Fibroblast of villous mesenchyme (primary cell): ENCODE data around the gene BTG4. TPM values are rescaled to one million over a fixed set of nuclear protein-coding genes. Genes with fewer than 3 reads are reported as not detected.

Source experiments
- DNase-seq: peaks from one replicate; pipeline ENCODE4 v3.0.0-alpha.2; 2010; ENCODE audit warnings: low read depth
- H3K4me3 ChIP-seq: 2 replicates; pipeline ENCODE4 v1.5.1; 2011; ENCODE audit warnings: low read depth, mild to moderate bottlenecking, low read length
- small RNA-seq: library from RNA; depleted of rRNA; stranded (forward); fragments of <200 nt; gene quantifications from one replicate; pipeline ENCODE3, GENCODE V24; 2012
- total RNA-seq: library from RNA; depleted of rRNA; stranded (reverse); fragments of >200 nt; gene quantifications from 2 replicates; pipeline ENCODE4 v1.2.3, GENCODE V29; 2012
- TF ChIP-seq, protein P1 (sequence below): IDR thresholded peaks from 2 replicates; pipeline ENCODE4 v1.5.1; 2012; ENCODE audit warnings: low read depth, mild to moderate bottlenecking, low read length; ENCODE audit not compliant: insufficient read depth

The BTG4 gene
- total RNA-seq, 1 donor = not detected

DNA sequence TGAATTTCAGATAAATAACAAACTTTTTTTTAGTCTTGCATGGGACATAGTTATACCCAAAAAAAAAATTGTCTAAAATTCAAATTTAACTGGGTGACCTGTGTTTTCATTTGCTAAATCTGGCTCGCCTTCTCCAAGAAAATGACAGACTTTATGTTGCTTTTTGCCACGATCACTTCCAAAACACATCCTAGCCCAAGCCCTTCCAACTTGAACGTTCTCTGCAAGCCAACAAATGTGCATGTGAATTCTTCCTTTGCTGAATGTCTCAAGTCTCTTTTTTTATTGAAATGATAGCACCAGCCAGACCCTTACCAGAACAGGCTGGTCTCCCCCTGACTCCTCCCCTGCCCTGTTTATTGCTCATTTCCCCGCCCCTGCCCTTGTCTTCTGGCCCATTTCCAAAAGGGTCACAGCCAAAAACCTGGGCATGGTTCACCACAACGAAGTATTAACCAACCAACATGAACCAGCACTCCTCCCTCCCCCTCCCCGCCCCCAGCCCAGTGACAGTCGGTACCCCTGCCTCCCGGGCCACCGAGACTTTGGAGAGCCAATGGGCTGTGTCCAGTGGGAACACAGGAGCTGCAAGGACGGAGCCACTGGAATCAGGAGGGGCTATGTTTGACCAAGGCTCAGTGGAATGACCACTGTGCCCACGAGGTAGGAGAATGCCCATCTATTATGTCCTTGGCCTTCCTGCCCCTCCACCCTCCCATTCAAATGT, 63.2 kb downstream of the BTG4 start:
- TF ChIP-seq, protein P1, sequence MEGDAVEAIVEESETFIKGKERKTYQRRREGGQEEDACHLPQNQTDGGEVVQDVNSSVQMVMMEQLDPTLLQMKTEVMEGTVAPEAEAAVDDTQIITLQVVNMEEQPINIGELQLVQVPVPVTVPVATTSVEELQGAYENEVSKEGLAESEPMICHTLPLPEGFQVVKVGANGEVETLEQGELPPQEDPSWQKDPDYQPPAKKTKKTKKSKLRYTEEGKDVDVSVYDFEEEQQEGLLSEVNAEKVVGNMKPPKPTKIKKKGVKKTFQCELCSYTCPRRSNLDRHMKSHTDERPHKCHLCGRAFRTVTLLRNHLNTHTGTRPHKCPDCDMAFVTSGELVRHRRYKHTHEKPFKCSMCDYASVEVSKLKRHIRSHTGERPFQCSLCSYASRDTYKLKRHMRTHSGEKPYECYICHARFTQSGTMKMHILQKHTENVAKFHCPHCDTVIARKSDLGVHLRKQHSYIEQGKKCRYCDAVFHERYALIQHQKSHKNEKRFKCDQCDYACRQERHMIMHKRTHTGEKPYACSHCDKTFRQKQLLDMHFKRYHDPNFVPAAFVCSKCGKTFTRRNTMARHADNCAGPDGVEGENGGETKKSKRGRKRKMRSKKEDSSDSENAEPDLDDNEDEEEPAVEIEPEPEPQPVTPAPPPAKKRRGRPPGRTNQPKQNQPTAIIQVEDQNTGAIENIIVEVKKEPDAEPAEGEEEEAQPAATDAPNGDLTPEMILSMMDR = no peak
- H3K4me3 ChIP-seq = no peak overlapping the region
- DNase-seq = no peak

DNA sequence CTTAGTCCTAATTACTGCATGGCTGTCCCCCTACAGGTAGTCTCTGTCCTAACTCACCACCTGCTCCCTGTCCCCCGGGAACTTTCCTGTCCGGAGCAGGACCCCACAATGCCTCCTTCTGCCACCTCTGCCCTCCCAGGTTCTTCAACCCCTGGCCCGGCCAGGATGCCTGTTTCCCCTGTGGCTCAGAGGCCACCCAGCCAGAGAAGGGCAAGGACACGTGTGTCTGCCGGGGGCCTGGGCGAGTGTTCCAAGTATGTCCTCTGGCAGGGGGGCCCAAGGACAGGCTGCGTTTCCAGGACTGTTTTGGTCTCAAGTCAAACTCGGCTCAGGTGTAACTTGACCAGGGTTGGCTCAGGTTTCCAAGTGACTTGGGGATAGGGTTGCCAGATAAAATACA, 63.8 kb downstream of the BTG4 start:
- no peak overlapping the region for H3K4me3 ChIP-seq
- TF ChIP-seq, protein P1 = no peak
- no peak for DNase-seq

DNA sequence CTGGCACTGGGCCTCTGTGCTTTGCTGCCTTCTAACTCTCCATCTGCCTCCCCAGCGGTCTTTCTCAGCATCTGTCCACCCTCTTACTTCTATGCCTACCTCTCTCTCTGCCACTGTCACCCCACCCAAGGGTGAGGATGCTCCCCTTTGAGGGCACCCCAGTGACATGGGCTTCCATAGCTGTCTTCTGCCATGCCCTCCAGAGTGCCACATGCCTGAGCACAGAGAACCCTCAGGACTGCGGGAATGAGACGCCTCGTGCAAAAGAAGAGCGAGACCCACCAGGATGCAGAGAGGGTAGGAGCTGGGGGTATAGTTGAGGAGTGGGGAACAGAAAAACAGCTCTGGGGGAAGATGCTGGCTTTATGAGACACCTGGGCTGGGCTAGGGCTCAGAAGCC, 64.3 kb downstream of the BTG4 start:
- DNase-seq = no peak
- no peak overlapping the region for H3K4me3 ChIP-seq
- TF ChIP-seq, protein P1 = no peak

DNA sequence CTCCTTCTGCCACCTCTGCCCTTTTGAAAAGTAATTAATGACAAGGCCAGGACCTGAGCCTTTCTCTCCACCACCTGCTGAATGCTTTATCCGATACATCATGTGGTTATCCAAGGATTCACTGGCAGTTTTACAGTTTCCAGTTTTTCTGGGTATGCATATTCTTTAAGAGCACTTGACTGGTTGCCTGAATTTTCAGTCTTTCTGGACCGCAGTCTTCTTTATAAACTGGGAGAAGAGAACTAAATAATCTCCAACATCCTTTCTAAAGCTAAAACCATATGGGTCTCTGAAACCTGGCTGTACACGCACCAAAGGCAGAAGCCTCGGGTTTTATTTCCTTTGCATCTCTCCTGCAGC, 65.1 kb downstream of the BTG4 start:
- TF ChIP-seq, protein P1 = no peak
- H3K4me3 ChIP-seq = no peak overlapping the region
- DNase-seq = no peak

DNA sequence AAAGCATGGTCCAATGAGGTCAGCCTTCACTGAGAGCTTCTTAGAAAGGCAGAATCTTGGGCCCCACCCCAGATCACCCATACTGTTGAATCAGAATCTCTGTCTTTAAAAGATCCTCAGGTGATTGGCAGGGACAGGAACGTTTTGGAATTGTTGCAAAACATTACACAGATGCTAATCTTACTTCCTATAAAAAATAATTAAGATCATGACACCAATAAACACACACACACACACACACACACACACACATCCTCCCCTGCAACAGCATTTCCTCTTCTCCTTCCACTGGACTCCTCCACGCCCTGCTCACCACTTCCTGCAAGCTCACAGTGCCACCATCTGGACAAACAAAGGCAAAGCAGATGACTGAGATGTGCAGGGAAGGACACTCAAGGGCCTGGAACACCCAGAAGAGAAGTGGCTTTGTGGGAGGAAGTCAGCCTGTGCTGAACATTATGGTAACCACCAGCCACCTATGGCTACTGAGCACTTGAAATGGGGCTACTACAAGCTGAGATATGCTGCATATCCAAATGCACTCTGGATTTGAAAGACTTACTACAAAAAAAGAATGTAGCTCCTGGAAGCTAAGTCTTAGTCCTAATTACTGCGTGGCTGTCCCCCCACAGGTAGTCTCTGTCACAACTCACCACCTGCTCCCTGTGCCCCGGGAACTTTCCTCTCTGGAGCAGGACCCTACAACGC, 65.6 kb downstream of the BTG4 start:
- DNase-seq = peak; percentile 90
- H3K4me3 ChIP-seq = no peak overlapping the region
- TF ChIP-seq, protein P1 = peak; percentile 93

DNA sequence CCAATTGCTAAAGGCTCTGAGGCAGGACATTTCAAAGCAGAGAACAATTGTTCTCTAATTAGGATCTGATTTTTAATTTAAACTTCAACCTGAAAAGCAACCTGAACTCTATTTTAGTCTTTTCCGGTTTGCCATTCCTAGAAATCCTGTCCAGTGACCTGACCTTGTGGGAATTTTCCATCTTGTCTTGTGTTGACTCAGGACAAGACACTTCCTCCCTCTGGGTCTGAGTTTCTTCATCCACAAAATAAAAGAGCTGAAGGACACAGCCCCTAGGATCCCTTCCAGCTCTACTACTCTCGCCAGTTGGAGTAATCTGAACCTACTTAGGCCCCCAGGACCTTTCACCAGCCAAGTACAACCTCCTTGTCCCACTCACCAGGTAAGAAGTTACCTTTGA, 66.6 kb downstream of the BTG4 start:
- TF ChIP-seq, protein P1 = no peak
- H3K4me3 ChIP-seq = no peak overlapping the region
- peak; percentile 59 for DNase-seq

Small RNA genes lying within 50 kb of the gene (small RNA-seq; reads per million reads assigned to genes)
- gene MIR34B (89.7 reads per million, percentile 97 among the genes with 10 or more reads in this experiment), gene MIR34C (85.1 reads per million, percentile 97 among the genes with 10 or more reads in this experiment)

Other genes with a start within 250 kb of the BTG4 start
- not detected in 2 replicates for gene POU2AF3, start 213.8 kb downstream of the BTG4 start, total RNA-seq
- not detected in 2 replicates for gene POU2AF1, start 133.1 kb downstream of the BTG4 start, total RNA-seq
- gene HOATZ, start 2.4 kb upstream of the BTG4 start, total RNA-seq = not detected in 2 replicates
- gene LAYN, start 28.3 kb upstream of the BTG4 start, total RNA-seq = 41.9 and 66.5 TPM in 2 replicates
- gene SIK2, start 90.1 kb upstream of the BTG4 start, total RNA-seq = 8.1 and 16.0 TPM in 2 replicates